NCI-H2029 treated with DMSO at 0.1 percent for 48 hours (cell line): ENCODE measurements around the gene TNFRSF14.

Experiments used
- DNase-seq: peaks from one replicate; lab custom pipeline; 2025; lab: John Stamatoyannopoulos, UW

The TNFRSF14 gene

GRCh38 chr1:2588661-2589430 lies 32.7 kb downstream of the TNFRSF14 start:
- no peak for DNase-seq

- no peak for DNase-seq
These were observed 33.5 kb downstream of the TNFRSF14 start for GRCh38 chr1:2589431-2590232.

- DNase-seq = no peak
These were observed 34.3 kb downstream of the TNFRSF14 start for GRCh38 chr1:2590233-2591141.

GRCh38 chr1:2591233-2591580 lies 35.0 kb downstream of the TNFRSF14 start:
- no peak for DNase-seq

GRCh38 chr1:2591581-2592261 lies 35.5 kb downstream of the TNFRSF14 start:
- DNase-seq = no peak

- DNase-seq = no peak
These were observed 36.5 kb downstream of the TNFRSF14 start for GRCh38 chr1:2592672-2593071.

GRCh38 chr1:2593251-2593878 lies 37.2 kb downstream of the TNFRSF14 start:
- DNase-seq = no peak

GRCh38 chr1:2594001-2594640 lies 38.0 kb downstream of the TNFRSF14 start:
- DNase-seq = no peak

- DNase-seq = no peak
These were observed 38.5 kb downstream of the TNFRSF14 start for GRCh38 chr1:2594641-2595131.

- DNase-seq = no peak
These were observed 39.2 kb downstream of the TNFRSF14 start for GRCh38 chr1:2595261-2595811.

- DNase-seq = no peak
These were observed 39.8 kb downstream of the TNFRSF14 start for GRCh38 chr1:2595812-2596529.

- DNase-seq = no peak
These were observed 40.6 kb downstream of the TNFRSF14 start for GRCh38 chr1:2596530-2597333.

GRCh38 chr1:2597441-2598328 lies 41.5 kb downstream of the TNFRSF14 start:
- no peak for DNase-seq

GRCh38 chr1:2598329-2598931 lies 42.3 kb downstream of the TNFRSF14 start:
- DNase-seq = no peak

GRCh38 chr1:2601721-2602303 lies 45.6 kb downstream of the TNFRSF14 start:
- DNase-seq = no peak

GRCh38 chr1:2602311-2602835 lies 46.2 kb downstream of the TNFRSF14 start:
- DNase-seq = no peak
